SK-N-SH (cell line): Measurements from ENCODE around the gene GLIS1.

Experiments used
- CHD2 ChIP-seq: fragments of 150-350 bp; IDR thresholded peaks from 2 replicates; pipeline ENCODE4 v1.6.1; 2018; ENCODE audit warnings: low read length; ENCODE audit not compliant: partially characterized antibody
- JUND ChIP-seq: IDR thresholded peaks from 2 replicates; pipeline ENCODE4 v1.4.0; 2012
- NFIC ChIP-seq: IDR thresholded peaks from 2 replicates; pipeline ENCODE4 v1.4.0; 2012; ENCODE audit warnings: borderline replicate concordance
- POLR2AphosphoS5 ChIP-seq: IDR thresholded peaks from 2 replicates; pipeline ENCODE4 v1.6.1; 2012; ENCODE audit warnings: low read depth, low read length
- RAD21 ChIP-seq: IDR thresholded peaks from 2 replicates; pipeline ENCODE4 v1.6.1; 2012; ENCODE audit warnings: mild to moderate bottlenecking, low read length
- YY1 ChIP-seq: IDR thresholded peaks from 2 replicates; pipeline ENCODE4 v1.4.0; 2012; ENCODE audit warnings: low read depth, mild to moderate bottlenecking
- TF ChIP-seq, protein P1 (sequence below): fragments of 200-600 bp; sonication (generic); IDR thresholded peaks from 2 replicates; pipeline ENCODE4 v1.6.1; 2017; ENCODE audit warnings: antibody characterized with exemption, mild to moderate bottlenecking, moderate library complexity

- TF ChIP-seq YY1 (no peak), RAD21 (peak; percentile 81), JUND (no peak), NFIC (no peak), CHD2 (no peak), POLR2AphosphoS5 (no peak)
- TF ChIP-seq, protein P1, sequence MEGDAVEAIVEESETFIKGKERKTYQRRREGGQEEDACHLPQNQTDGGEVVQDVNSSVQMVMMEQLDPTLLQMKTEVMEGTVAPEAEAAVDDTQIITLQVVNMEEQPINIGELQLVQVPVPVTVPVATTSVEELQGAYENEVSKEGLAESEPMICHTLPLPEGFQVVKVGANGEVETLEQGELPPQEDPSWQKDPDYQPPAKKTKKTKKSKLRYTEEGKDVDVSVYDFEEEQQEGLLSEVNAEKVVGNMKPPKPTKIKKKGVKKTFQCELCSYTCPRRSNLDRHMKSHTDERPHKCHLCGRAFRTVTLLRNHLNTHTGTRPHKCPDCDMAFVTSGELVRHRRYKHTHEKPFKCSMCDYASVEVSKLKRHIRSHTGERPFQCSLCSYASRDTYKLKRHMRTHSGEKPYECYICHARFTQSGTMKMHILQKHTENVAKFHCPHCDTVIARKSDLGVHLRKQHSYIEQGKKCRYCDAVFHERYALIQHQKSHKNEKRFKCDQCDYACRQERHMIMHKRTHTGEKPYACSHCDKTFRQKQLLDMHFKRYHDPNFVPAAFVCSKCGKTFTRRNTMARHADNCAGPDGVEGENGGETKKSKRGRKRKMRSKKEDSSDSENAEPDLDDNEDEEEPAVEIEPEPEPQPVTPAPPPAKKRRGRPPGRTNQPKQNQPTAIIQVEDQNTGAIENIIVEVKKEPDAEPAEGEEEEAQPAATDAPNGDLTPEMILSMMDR = peak; percentile 56
Measured at GRCh38 chr1:53681977-53682685, 56.8 kb downstream of the GLIS1 start.
